Stimulated activated CD8-positive, alpha-beta memory T cell treated with anti-CD3 and anti-CD28 coated beads, Interleukin-4, amount 100 ng/mL, for 48 hours (primary cell): Measurements from ENCODE around the gene SERPINA6.

Experiments used
- DNase-seq: peaks from one replicate; pipeline ENCODE4 v3.0.0-alpha.2; 2020

Gene SERPINA6, protein sequence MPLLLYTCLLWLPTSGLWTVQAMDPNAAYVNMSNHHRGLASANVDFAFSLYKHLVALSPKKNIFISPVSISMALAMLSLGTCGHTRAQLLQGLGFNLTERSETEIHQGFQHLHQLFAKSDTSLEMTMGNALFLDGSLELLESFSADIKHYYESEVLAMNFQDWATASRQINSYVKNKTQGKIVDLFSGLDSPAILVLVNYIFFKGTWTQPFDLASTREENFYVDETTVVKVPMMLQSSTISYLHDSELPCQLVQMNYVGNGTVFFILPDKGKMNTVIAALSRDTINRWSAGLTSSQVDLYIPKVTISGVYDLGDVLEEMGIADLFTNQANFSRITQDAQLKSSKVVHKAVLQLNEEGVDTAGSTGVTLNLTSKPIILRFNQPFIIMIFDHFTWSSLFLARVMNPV

DNA sequence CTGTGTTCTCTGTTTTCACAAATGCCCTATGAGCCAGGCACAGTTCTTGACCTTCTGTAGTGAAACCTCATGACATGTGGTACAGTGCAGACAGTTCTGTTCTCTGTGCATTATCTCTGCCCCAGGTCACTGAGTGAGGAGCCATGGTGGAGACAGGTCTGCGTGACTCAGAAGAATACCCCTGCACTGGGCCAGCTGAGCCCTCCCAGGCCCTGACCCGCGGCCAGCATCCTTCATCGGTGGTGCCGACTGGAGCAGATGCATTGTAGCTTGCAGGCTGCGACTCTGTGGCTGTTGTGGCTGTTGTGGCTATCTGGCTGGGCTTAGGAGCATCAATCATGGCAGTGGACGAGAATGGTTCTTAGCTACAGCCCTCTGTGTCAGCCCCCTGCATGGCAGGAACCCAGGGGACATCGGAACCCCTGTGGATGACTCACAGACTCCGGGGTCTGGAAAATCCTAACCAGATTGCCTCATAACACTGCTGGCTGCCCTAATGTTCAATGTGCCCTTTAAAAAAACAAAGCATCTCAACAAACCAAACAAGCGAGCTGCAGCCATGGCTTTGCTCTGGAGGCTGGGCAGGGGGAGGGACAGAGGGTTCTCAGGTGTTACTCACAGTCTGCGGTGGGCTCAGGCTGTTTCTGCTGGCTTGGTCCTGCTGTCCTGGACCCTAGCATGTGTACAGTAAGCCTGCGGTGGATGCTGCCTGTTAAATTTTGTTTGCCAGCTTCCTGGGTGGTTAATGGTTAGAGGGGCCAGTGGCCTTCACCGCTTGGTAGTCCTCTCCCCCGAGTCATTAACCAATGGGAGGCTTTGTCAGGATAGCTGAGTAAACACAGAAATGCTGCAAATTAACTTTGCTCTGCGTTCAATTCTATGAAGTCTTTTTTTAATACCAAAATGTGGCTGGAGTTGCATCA lies at the start of gene SERPINA6:
Gene SERPINA6 (minus strand): TSS at position 689 of the 923 bp plus-strand sequence. CDS start 8,688 bp downstream, outside the sequence.
- DNase-seq, result peak; percentile 15

- peak; percentile 34 for DNase-seq
These were observed 49.0 kb upstream of the SERPINA6 start for GRCh38 chr14:94372021-94372605.

DNA sequence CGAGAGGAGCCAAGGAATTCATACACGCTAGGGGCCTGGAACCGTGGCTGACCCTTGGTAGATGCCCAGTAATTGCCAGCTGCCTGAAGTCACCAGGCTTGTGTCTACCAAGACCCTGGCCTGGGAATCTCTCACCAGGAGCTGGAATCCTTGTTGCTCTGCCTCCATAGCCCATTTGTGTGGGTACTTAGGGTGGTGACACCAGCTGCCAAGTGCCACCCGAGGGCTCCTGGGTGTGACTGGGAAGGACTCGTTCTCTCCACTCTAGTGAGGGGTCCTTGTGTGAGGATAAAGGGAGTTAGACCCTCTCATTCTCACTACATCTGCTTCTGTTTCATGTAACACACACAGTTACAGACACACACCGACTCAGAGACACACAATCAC lies 47.4 kb upstream of the SERPINA6 start:
- peak; percentile 17 for DNase-seq

DNA sequence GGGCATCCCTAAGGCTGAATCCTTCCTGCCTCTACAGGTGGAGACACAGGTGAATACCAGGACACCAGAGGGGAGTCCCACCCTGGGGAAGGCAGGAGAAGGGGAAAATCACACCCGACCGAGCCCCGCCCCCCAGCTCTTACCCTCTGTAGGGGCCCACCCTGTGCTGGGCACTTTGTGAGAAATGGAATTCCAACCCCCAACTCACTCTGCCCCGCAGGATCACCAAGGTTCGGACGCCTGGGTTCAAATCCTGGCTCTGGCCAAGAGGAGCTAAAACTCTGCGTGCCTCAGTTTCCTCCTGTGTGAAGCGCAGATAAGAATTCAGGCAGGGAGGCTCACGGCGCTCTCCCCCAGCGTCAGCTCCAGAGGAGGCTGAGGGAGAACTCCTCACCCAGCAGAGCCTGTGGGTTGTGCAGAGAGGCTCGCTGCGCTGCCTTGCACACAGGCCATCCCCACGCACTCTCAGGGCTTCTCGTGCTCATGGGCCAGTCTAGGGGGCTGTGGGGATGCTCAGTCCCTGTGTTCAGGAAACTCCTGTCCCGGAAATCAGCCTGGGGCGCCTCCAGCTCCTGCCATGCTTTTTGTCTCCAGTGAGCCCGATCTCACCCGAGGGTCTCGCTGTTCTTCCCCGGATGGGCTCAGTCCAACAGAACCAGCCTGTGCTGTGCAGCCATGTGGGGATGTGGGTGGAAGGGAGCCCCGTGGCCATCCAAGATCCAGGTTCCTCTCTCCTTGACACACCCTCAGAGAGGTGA lies 46.8 kb upstream of the SERPINA6 start:
- DNase-seq, result peak; percentile 17

DNA sequence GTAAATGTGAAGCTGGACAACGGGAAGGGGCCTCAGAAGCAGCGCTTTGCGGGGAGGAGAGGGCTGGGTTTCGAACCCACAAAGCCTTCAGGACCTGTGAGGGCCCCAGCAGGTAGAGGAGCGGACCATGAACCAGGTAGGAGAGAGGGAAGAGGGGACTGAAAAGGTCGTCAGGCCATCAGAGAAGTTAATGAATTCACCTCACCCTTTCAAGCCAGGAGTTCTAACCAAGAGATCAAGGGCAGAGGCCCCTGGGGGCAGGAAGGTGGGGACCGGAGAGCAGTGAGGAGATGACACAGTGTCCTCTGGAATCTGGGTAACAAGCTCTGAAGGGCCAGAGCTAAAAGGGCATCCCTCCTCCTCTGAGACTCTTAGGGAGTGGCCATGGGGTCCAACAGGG lies 45.8 kb upstream of the SERPINA6 start:
- DNase-seq, result no peak

- no peak for DNase-seq
These were observed 45.1 kb upstream of the SERPINA6 start for GRCh38 chr14:94368243-94368590.

DNA sequence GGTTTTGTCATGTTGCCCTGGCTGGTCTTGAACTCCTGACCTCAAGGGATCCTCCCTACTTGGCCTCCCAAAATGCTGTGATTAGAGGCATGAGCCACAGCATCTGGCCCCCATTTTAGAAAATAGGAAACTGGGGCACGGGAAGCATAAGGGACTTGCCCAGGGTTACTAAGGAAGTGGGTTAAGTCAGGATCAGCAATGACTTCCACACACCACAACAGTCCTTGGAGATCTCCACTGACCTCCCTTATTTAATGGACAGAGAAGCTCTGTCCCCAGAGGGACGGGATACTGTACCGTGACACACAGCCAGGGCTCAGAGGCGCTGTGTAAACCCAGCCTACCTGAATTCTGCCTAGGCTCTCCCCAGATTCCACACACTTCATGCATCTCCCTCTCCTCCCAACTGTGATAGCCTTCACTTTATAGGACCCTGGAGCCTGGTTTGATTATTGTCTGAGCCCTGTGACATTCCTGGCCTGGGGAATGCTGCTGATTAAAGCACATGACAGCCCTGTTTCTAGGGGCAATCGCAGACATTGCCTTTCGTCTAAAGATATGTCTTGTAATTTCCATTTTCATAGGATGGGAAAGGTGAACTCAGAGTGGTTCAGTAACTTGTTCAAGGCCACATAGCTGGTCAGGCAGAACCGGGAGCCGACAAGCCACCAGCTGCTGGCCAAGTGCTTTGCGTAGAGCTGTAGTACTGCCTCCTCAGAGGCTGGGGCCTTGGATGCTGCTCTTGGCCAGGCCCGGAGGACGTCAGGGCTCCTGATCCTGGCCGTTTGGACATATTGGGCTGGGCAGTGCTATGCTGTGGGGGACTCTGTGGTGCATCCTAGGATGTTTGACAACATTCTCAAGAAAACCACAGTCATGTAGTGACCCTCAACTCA lies 44.5 kb upstream of the SERPINA6 start:
- DNase-seq, result no peak

DNA sequence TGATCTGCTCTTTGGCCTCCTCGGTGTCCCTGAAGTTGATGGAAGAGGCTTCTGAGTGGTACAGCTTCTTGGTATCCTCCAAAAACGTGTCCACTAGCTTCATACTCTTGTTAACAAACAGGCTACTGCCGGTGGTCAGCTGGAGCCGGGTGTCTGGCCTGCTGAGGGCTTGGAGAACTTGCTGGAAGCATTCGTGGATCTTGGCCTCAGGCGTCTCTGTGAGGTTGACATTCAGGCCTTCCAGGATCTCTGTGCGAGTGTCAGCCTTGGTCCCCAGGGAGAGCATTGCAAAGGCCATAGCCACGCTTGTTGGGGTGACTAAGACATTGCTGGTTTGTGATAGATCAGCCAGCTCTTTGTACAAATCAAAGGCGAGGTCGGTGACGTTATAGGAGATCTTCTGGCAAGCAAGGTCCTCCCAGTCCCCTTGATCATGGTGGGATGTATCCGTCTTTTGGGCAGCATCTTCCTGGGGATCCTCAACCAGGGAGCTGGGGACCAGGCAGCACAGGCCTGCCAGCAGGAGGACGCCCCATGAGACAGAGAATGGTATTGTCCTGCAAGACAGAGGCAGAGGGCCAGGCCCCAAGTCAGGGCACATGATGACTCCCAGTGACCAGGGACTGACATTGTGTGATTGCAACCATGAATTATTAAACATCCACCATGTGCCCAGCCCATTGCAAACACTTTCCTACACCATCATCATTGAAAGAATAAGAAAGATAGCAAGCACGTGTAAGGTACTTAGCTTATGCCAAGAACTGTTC lies 43.2 kb upstream of the SERPINA6 start, which contains the start of gene SERPINA2:
Gene SERPINA2 (minus strand): TSS at position 553 of the 770 bp plus-strand sequence.
- no peak for DNase-seq

DNA sequence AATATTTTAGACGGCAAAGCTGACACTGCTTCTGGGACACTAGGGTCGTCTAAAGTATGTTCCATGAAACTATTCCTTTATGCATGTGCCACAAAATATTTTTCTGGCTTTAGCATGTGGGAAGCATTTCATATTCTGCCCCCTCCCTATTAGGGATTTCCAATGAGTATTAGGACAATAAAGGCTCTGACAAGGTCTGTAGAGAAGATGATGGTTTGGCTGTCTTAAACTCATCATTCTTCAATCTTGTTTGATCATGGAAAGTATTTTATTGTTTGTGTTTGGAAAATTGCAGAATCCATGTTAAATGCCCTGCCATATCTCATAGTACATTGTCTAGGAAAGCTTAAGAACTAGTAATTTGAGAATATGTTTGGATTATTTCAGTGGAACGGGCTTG lies 42.5 kb upstream of the SERPINA6 start:
- DNase-seq, result no peak

- peak; percentile 19 for DNase-seq
These were observed 41.8 kb upstream of the SERPINA6 start for GRCh38 chr14:94364964-94365363.

DNA sequence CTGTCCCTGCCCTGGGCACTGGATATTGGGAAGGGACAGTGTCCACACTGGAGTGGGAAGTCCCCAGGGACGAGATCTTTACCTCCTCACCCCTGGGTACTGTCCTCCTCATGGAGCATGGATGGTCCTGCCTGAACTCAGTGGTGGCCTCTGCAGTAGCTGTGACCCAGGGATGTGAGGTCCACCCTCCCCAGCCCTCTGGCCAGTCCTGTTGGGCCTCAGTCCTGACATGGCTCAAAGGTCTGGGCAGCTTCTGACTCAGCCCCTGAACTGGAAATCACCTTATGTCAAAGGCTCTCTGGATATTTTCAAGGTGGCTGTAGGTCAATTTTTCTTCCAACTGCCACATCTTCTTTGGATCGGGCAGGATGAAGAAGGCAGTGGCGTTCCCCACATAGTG lies 40.9 kb upstream of the SERPINA6 start:
- DNase-seq, result peak; percentile 16

DNA sequence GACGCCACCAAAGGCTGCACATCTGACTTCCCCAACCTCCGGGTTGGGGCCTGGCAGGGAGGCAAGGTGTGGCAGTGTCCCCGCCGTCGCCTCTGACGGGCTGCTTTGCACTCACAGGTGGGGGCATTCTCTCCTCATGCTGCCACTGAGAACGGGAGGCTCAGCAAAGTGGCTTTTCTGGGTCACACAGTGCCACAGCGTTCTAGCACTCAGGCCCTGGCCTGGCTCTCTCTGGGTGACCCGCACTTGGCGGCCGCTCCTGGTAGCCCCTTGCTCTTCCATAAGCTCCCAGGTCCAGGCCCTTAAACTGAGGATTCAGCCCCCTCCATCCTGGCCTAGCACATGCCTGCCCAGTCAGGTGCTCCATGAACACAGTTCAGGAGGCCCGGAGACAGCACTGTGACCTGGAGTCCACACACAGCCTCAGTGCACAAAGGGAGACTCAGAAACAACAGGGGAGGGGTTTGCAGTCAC lies 40.1 kb upstream of the SERPINA6 start:
- DNase-seq, result peak; percentile 8

DNA sequence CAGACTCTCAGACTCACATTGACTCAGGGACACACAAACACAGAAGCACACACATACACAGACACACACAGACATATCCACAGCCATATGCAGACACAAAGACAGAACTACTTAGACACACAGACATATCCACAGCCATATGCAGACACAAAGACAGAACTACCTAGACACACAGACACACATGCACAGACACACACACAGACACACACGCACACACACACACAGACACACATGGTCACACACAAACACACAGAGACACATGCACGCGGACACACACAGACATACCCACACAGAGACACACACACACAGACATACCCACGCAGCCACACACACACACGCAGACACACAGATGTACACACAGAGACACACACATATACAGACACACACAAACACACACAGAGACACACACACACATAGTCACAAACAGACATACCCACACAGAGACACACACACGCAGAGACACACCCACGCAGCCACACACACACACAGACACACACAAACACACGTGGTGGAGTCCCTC lies 39.5 kb upstream of the SERPINA6 start:
- DNase-seq, result no peak

DNA sequence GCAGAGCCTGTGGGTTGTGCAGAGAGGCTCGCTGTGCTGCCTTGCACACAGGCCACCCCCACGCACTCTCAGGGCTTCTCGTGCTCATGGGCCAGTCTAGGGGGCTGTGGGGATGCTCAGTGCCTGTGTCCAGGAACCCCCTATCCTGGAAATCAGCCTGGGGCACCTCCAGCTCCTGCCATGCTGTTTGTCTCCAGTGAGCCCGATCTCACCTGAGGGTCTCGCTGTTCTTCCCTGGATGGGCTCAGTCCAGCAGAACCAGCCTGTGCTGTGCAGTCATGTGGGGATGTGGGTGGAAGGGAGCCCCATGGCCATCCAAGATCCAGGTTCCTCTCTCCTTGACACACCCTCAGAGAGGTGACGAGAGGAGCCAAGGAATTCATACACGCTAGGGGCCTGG lies 38.5 kb upstream of the SERPINA6 start:
- no peak for DNase-seq

DNA sequence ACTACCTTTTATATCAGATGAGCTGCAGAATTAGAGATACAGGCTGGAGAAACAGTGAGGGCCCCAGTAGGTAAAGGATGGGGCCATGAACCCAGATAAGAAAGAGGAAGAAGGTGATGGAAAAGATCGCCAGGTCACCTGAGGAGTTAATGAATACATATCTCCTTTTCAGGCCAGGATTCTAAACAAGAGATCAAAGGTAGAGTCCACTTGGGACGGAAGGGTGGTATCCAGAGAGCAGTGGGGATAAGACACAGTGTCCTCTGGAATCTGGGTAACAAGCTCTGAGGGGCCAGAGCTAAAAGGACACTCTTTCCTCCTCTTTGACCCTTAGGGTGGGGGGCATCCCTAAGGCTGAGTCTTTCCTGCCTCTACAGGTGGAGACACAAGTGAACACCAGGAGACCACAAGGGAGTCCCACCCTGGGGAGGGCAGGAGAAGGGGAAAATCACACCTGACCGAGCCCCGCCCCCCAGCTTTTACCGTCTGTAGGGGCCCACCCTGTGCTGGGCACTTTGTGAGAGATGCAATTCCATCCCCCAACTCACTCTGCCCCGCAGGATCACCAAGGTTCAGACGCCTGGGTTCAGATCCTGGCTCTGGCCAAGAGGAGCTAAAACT lies 37.9 kb upstream of the SERPINA6 start:
- no peak for DNase-seq

DNA sequence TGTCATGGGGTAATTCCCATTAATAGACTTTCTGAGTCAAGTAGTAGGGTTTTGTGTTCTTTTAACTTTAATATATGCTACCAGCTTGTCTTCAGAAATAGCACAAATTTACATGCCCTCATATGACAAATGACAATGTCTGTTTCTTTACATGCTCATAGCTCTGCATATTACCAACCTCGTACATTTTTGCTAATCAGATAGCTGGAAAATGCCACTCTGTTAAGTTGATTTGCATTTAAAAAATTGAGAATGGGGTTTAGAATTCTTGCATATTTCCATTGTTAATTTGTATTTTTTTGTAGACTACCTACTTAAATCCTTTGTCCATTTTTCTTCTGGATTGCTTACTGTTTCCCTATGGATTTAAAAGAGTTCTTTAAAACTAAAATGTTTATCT lies 34.0 kb upstream of the SERPINA6 start:
- DNase-seq, result no peak

- peak; percentile 14 for DNase-seq
These were observed 33.4 kb upstream of the SERPINA6 start for GRCh38 chr14:94356379-94357056.

DNA sequence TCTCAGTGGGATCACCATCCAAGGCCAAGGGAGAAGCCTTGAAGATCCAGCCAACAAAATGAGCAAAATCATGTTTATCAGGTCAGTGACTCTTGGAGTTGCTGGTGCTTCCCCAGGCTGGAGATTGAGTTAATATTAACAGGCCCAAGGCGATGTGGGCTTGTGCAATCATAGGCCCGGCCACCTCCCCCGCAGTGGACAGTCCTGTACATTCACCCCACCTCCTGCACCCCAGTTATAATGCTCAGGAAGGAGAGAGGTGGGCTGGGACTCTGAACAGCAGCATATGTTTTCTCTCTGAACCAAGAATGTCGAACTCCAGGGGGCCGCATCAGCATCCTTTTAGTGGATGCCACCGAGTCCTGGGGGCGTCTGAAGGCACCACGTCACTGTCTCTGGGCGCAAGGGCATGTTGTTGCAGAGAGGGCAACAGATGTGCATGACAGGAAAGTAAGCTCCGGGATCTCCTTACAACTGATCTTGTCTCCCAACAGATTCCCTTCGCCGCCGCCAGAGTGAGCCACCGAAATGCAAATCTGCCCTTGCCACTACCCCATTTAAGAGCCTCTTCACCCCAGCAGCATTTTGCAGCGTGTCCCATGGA lies 32.2 kb upstream of the SERPINA6 start:
- peak; percentile 39 for DNase-seq

DNA sequence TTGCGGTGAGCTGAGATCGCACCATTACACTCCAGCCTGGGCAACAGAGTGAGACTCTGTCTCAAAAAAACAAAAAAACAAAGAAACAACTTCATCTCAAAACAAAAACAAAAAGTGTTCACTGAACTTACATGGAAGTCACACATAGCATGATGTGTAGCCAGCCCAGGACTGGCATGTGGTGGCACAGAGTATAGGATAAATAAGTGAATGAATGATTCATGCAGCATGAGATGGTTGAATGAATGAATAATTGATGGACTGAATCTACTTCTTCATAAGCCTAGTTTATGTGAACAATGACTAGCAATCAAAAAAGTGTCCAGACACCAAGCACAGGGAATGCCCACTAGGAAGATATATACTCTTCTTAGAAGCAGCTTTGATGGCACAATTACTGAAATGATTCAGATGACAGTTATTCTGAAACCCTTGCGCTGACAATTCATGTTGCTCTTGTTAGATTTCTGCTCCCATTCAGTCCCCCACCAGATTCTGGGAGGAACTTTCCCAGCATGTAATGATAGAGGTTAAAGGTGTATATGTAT lies 31.6 kb upstream of the SERPINA6 start:
- DNase-seq, result no peak
